Activated T-cell treated with anti-CD3 and anti-CD28 coated beads, Interleukin-2, amount 50 U/mL, for 48 hours (primary cell): ENCODE results near the gene CENPS.
"Not testable (repeated sequence)": the region's sequence is repeated elsewhere in the genome, so short reads cannot be mapped to it uniquely, and the experiment has no call there.

ENCODE experiments used
- DNase-seq, 2 experiments: peaks; one replicate each; pipeline ENCODE4 v3.0.0-alpha.2; 2020

Gene CENPS

GRCh38 chr1:10456661-10457060 lies 26.4 kb downstream of the CENPS start:
- DNase-seq, result no peak

- not testable (repeated sequence) for DNase-seq
These were observed 27.2 kb downstream of the CENPS start for GRCh38 chr1:10457462-10457861.

- DNase-seq, result no peak
These were observed 27.6 kb downstream of the CENPS start for GRCh38 chr1:10457875-10458274.

- no peak for DNase-seq
These were observed 29.0 kb downstream of the CENPS start for GRCh38 chr1:10459184-10459583.

- DNase-seq, result no peak
These were observed 36.8 kb downstream of the CENPS start for GRCh38 chr1:10467078-10467477.

GRCh38 chr1:10470043-10470442 lies 39.8 kb downstream of the CENPS start:
- no peak for DNase-seq

GRCh38 chr1:10471411-10472219 lies 41.4 kb downstream of the CENPS start:
- DNase-seq, result no peak

- peak; percentile 93 to 94 for DNase-seq
These were observed 42.2 kb downstream of the CENPS start, which contains the start of gene DFFA for GRCh38 chr1:10472220-10473144. DFFA (minus strand) TSS chr1:10472529; CDS start chr1:10472458, 71 bp downstream.

GRCh38 chr1:10473145-10473765 lies 43.0 kb downstream of the CENPS start:
- no peak for DNase-seq

- not testable (repeated sequence) for DNase-seq
These were observed 44.0 kb downstream of the CENPS start for GRCh38 chr1:10474309-10474612.

GRCh38 chr1:10474613-10475507 lies 44.6 kb downstream of the CENPS start, which contains the start of gene PEX14:
PEX14 (plus strand) TSS chr1:10474950; CDS start chr1:10474967, 17 bp downstream.
- DNase-seq, result peak; percentile 92 to 93

GRCh38 chr1:10475510-10475909 lies 45.3 kb downstream of the CENPS start:
- no peak for DNase-seq

GRCh38 chr1:10479296-10479695 lies 49.1 kb downstream of the CENPS start:
- no peak for DNase-seq

- no peak for DNase-seq
These were observed 50.4 kb downstream of the CENPS start for GRCh38 chr1:10480614-10481013.

- no peak for DNase-seq
These were observed 54.3 kb downstream of the CENPS start for GRCh38 chr1:10484521-10484920.

GRCh38 chr1:10489291-10490055 lies 59.2 kb downstream of the CENPS start:
- no peak for DNase-seq

- DNase-seq, result no peak
These were observed 60.2 kb downstream of the CENPS start for GRCh38 chr1:10490286-10490970.
